ENCODE results near the gene CLCN4.

GRCh38 chrX:10107483-10107882 lies 49.3 kb upstream of the CLCN4 start:
- TF ChIP-seq CTCF (IDR thresholded peaks at IDR 0.05) (no peak), EZH2 (IDR thresholded peaks at IDR 0.05; ENCODE audit: borderline replicate concordance, insufficient read depth, low read depth, low read length, poor library complexity, severe bottlenecking) (no peak)
